Smooth muscle cell of the brain vasculature (primary cell): ENCODE measurements around the gene LETM1.

Experiments
- DNase-seq: peaks from one replicate; pipeline ENCODE4 v3.0.0-alpha.2; 2012; ENCODE audit warnings: low read depth, low spot score

LETM1 gene

GRCh38 chr4:1872870-1873269 lies 16.9 kb upstream of the LETM1 start:
- no peak for DNase-seq

- DNase-seq, result no peak
These were observed 15.6 kb upstream of the LETM1 start for GRCh38 chr4:1871471-1872021.

DNA sequence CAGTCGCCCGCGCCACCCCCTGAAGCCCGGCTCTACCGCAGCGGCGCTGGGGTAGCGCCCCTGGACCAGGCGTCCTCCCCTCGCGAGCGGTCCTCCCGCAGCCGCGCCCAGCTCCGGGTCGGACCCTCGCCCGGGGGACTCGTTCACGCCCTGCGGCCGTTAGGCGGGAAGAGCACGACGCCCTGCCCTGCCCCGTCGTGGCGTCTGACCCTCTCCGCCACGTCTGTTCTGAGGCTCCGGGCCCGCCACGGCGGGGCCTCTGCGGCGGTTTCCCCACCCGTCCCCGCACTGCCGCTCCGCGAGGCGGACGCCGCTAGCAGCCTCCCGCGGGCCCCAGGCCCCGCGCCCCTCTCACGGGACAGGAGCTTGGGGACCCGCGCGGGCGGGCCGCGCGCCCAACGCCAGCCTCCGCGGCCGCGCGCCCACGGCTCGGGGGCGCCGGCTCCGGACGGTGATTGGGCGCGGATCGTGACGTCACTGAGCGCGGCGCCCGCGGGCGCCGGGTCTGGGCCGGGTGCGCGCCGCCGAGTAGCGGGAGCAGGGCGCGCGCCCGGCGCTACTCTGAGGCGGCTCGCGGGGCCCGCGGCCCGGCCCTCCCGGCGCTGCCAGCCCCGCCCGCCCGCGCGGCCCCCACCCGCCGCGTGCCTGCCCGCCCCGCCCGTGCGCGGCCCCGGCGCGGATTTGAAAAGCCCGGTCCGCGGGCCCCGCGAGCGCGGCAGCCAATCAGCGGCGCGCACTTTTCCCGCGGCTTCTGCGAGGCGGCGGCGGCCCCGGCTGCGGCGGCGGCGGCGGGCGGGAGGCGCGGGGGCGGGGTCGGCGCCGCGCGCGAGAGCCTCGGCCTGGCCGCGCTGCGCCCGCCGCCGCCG lies 14.9 kb upstream of the LETM1 start, which contains the start of gene NSD2:
Gene NSD2, plus strand, starts transcription at position 816 of the 866 bp plus-strand sequence. CDS start 29,262 bp downstream, outside the sequence.
- peak; percentile 72 for DNase-seq

- peak; percentile 49 for DNase-seq
These were observed 14.3 kb upstream of the LETM1 start for GRCh38 chr4:1870328-1870577.

- no peak for DNase-seq
These were observed 13.8 kb upstream of the LETM1 start for GRCh38 chr4:1869530-1870327.

- DNase-seq, result no peak
These were observed 13.0 kb upstream of the LETM1 start for GRCh38 chr4:1868912-1869311.

- no peak for DNase-seq
These were observed 12.3 kb upstream of the LETM1 start for GRCh38 chr4:1868293-1868692.

GRCh38 chr4:1866189-1866661 lies 10.3 kb upstream of the LETM1 start:
- no peak for DNase-seq

- no peak for DNase-seq
These were observed 8.4 kb upstream of the LETM1 start for GRCh38 chr4:1864076-1865008.

DNA sequence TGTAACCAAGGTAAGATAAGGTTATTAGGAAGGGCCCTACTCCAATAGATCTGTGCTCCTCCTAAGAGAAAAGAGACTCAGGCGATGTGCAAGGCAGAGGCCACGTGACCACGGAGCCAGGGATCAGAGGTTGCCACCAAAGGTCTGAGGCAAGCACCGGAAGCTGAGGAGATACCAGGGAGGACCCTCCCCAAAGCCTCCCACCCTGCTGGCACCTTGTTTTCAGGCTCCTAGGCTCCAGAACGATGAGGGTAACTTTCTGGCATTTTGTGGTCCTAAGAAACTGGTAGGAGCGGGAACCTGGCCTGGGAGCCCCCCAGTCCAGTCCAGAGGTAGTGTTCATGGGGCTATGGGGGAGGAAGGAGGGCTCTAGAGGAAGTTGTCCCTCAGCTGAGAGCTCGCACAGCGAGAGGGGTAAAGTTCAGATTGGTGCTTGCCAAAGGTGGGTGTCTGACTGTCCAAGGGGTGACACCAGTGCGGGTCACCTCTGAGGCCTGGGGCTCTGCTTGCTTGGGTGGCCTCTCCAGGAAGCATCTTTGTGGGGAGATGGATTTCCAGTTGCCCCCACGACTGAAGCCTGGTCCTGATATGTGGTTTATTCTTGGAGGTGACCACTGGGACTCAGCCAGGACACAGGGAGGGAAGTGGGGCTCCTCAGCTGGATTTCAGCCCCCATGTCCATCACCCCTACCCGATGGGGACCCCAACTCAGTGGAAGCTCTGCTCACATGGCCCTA lies 7.5 kb upstream of the LETM1 start:
- no peak for DNase-seq

GRCh38 chr4:1862961-1863296 lies 7.0 kb upstream of the LETM1 start:
- no peak for DNase-seq

DNA sequence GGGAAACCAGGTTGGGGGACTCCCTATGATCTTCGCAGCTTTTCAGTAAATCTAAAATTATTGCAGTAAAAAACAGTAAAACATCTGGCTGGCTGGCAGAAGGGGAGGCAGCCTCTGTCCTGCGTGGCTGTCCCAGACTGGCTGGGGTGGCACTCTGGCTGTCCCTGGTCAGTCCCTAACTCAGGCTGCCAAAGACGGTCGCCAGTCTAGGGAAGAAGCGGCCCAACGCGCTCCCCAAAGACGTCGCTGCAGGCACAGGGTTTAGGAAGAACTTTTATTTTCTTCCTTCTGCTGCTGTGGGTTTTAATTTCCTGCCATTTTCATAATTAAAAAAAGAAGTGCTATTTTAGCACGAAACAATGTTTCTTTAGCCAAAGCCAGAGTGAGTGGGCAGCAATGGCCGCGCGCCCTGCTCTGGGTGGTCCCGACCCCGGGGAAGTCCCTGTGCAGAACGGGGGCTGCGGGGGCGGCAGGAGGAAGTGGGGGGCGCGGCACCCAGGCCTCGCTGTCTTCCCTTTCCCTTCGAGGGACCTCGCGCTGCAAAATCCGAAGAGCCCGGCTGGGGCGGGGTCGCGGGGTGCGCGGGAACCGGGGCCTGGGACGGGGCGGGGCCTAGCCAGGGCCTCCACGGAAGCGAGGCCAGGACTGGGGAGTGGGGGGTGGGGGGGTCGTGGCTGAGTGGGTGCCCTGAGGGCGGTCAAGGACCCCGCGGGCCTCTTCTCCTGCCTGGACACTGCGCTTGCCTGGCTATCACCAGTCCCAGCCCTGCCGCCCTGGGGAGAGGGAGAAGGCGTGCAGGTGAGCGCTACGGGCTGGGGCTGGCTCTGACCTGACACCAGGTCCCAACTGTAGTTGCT lies 6.3 kb upstream of the LETM1 start:
- DNase-seq, result no peak

- no peak for DNase-seq
These were observed 3.4 kb upstream of the LETM1 start for GRCh38 chr4:1859389-1859753.

- DNase-seq, result no peak
These were observed 2.0 kb upstream of the LETM1 start for GRCh38 chr4:1857931-1858330.

DNA sequence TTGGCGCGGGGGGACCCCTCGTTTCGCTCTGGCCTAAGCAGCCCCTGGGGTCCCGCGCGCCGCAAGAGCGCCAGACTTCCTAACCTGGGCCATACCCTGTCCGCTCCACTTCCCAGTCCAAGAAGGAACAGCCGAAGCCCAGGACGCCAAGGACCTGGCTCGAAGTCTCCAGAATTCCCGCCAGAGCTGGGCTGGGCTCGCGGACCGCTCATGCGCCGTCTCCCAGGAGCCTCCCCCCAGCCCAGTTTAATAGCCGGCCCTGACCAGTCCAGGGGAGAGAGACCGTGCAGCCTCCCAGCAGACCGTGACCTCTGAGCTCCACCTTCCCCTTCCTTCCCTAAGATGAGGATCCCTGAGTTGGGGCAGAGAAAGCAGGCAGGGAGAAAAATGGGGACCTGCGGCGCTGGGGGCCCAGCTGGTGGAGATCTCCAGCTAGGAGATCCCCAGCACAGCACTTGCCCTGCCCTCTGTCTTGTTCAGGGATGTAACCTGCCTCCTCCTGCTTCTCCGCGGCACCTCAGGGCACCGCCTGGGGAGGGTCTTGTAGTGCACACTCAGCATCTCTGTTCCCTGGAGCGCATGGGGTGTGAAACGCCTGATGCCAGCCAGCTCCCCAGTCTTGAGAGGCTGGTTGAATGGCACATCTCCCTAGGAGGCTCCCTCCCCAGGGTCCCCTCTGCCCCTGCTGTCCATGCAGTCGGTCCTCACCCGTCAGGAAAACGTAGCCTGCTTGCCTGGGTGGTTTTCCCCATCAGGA lies 1.2 kb upstream of the LETM1 start:
- no peak for DNase-seq

DNA sequence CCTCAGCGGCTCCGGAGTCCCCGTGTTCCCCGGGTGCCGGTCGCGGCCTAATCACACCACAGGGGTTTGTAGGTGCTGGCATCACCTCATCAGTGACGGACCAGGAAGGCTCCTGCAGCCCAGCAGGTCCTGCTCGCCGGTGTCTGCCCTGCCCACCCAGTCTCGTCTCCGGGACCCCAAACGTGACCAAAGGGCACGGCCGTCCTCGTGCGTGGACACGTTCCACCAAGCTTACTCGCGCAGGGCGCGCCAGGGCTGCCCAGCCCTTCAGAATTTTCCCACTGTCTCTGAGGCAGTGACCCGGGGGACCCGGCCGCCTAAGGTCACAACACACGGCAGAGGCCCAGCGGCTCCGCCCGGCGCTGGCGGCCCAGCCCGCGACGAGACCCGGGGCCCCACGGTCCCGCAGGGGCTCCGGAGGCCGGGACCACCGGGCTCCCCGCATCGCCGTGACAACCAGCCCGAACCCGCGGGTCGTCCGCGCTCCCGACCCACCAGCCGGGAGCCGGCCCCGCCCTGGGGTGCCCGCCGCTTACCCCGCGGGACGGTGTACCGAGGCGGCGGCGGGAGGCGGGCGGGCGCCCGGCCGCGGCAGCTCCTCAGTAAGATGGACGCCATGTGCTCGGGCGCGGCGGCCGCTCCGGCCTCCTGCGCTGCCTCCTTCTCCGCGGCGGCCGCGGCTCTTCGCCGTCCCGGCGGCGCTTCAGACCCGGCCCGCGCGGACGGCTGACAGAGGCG lies 454 bp downstream of the LETM1 start:
- no peak for DNase-seq

GRCh38 chr4:1854752-1855151 lies 1.2 kb downstream of the LETM1 start:
- DNase-seq, result no peak

DNA sequence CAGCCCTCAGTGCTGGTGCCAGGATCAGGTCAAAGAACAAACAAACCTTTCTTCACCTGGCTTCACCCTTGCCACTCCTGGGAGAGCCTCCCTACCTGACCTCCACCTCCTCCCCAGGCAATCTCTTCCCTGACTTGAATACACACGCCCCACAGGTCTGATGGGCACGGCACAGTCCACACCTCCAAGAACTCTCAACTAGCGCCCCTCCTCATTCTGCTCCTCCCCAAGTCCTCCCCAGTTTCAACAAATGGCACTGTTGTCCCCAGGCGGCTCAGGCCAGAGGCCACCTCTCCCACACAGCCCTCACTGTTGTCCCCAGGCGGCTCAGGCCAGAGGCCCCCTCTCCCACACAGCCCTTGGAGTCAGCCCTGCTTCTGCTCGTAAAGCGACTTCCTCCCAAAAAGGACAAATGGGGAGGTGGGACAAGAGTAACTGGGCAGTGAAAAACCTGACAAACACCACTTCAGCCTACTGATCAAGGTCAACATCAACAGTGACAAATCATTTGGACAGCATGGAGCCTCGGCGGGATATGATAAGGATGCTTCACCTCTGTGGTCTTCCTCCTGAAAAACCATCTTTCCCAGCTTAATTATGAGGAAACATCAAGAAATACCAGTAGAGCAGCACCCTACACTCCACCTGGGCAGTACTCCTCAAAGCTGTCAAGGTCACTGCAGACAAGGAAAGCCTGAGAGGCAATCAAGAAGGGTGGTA lies 2.9 kb downstream of the LETM1 start:
- no peak for DNase-seq
